Loucy (cell line): ENCODE measurements around the gene MAP3K7CL.

ENCODE experiments used
- H2AFZ ChIP-seq: fragments of 200-600 bp; sonication (generic); 2 replicates; pipeline ENCODE4 v1.6.0; 2016; ENCODE audit warnings: antibody characterized with exemption, mild to moderate bottlenecking, low read length, moderate library complexity
- H3F3A ChIP-seq: fragments of 200-600 bp; 2 replicates; pipeline ENCODE4 v1.6.0; 2016; ENCODE audit warnings: antibody characterized with exemption, low read depth, mild to moderate bottlenecking
- H3K27me3 ChIP-seq: fragments of 200-600 bp; sonication (generic); 2 replicates; pipeline ENCODE4 v1.6.1; 2014; ENCODE audit warnings: low read length, mild to moderate bottlenecking; ENCODE audit not compliant: insufficient read depth, poor library complexity, severe bottlenecking
- H3K36me3 ChIP-seq: fragments of 200-600 bp; sonication (generic); 2 replicates; pipeline ENCODE4 v1.6.1; 2016; ENCODE audit warnings: low read length; ENCODE audit not compliant: insufficient read depth
- H3K4me1 ChIP-seq: fragments of 200-600 bp; sonication (generic); 2 replicates; pipeline ENCODE4 v1.5.1; 2014; ENCODE audit warnings: low read length, mild to moderate bottlenecking; ENCODE audit not compliant: insufficient read depth, poor library complexity, severe bottlenecking
- H3K4me2 ChIP-seq: fragments of 200-600 bp; sonication (generic); 2 replicates; pipeline ENCODE4 v1.6.0; 2014; ENCODE audit warnings: antibody characterized with exemption, low read length, low read depth, mild to moderate bottlenecking; ENCODE audit not compliant: poor library complexity, severe bottlenecking
- H3K4me3 ChIP-seq: fragments of 200-600 bp; sonication (generic); 2 replicates; pipeline ENCODE4 v1.5.1; 2014; ENCODE audit warnings: low read length, mild to moderate bottlenecking, mixed read lengths; ENCODE audit not compliant: poor library complexity, severe bottlenecking
- H3K79me2 ChIP-seq: fragments of 200-600 bp; sonication (generic); 2 replicates; pipeline ENCODE4 v1.6.1; 2014; ENCODE audit warnings: low read length; ENCODE audit not compliant: insufficient read depth
- H3K9ac ChIP-seq: fragments of 200-600 bp; sonication (generic); 2 replicates; pipeline ENCODE4 v1.6.0; 2014; ENCODE audit warnings: mild to moderate bottlenecking, low read depth, low read length, moderate library complexity; ENCODE audit not compliant: poor library complexity, severe bottlenecking
- H3K9me2 ChIP-seq: fragments of 200-600 bp; sonication (generic); replicated peaks from 2 replicates; pipeline ENCODE4 v1.6.1; 2016; ENCODE audit warnings: low read depth, low read length, mixed read lengths
- H3K9me3 ChIP-seq: fragments of 200-600 bp; sonication (generic); 2 replicates; pipeline ENCODE4 v1.6.1; 2014; ENCODE audit warnings: mild to moderate bottlenecking, antibody characterized with exemption, low read length, low read depth; ENCODE audit not compliant: insufficient read depth
- H4K20me1 ChIP-seq: fragments of 200-600 bp; sonication (generic); 2 replicates; pipeline ENCODE4 v1.6.0; 2014; ENCODE audit warnings: antibody characterized with exemption, low read length, mild to moderate bottlenecking; ENCODE audit not compliant: insufficient read depth, poor library complexity, severe bottlenecking
- EZH2phosphoT487 ChIP-seq: fragments of 200-600 bp; IDR thresholded peaks from 2 replicates; pipeline ENCODE4 v1.6.1; 2018; ENCODE audit warnings: antibody characterized with exemption, mild to moderate bottlenecking, moderate library complexity, borderline replicate concordance
- TF ChIP-seq, protein P1 (sequence below): fragments of 200-600 bp; sonication (generic); conservative IDR thresholded peaks from 2 replicates; pipeline ENCODE4 v1.5.1; 2014; ENCODE audit warnings: mild to moderate bottlenecking, antibody characterized with exemption, low read length

The MAP3K7CL gene

DNA sequence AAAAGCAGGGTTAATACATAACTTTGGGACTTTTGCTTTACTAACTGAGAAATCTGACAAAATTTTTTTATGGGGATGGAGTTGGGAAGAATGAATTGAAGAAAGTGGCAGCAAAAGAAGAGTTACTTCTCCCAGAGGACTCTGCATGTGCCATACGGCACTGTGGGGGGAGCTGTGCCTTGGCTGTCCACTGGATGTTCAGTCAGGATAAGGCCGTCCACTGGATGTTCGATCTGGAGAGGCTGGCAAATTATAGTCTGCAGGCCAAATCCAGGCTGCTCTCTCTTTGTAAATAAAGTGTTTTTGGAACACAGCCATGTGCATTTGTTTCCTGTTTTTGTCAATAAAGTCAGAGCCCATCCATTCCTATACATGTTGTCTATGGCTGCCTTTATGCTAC is 4.5 kb upstream of the MAP3K7CL start:
- Histone ChIP-seq H3K4me1 (no peaks in the 10 kb centered on the region), H3K4me2 (no peak overlapping the region), H3F3A (no peaks in the 10 kb centered on the region), H3K9ac (no peak overlapping the region), H3K4me3 (no peak overlapping the region), H4K20me1 (no peaks in the 10 kb centered on the region), H2AFZ (no peak overlapping the region), H3K27me3 (no peaks in the 10 kb centered on the region), H3K9me2 (no peaks in the 10 kb centered on the region), H3K36me3 (no peaks in the 10 kb centered on the region), H3K79me2 (no peaks in the 10 kb centered on the region), H3K9me3 (no peaks in the 10 kb centered on the region)
- no peak for TF ChIP-seq EZH2phosphoT487
- TF ChIP-seq, protein P1, sequence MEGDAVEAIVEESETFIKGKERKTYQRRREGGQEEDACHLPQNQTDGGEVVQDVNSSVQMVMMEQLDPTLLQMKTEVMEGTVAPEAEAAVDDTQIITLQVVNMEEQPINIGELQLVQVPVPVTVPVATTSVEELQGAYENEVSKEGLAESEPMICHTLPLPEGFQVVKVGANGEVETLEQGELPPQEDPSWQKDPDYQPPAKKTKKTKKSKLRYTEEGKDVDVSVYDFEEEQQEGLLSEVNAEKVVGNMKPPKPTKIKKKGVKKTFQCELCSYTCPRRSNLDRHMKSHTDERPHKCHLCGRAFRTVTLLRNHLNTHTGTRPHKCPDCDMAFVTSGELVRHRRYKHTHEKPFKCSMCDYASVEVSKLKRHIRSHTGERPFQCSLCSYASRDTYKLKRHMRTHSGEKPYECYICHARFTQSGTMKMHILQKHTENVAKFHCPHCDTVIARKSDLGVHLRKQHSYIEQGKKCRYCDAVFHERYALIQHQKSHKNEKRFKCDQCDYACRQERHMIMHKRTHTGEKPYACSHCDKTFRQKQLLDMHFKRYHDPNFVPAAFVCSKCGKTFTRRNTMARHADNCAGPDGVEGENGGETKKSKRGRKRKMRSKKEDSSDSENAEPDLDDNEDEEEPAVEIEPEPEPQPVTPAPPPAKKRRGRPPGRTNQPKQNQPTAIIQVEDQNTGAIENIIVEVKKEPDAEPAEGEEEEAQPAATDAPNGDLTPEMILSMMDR: no peak

DNA sequence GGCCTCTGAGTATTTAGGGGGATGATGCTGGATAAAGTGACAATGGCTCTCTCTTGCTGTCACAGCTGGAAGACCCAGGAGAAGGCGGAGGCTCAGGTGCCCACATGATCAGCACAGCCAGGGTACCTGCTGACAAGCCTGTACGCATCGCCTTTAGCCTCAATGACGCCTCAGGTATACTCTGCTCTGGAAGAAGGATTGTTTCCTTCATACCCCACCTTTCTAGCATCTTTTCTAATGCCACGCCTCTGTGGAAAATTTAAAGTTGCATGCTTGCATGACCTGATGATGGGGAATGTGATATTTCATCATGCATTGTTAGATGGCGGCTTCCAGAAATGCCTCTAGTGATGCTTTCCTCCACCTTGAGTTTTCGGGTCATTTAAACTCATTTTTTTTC is 2.8 kb downstream of the MAP3K7CL start:
- Histone ChIP-seq H3K9me2 (no peaks in the 10 kb centered on the region), H3K79me2 (no peaks in the 10 kb centered on the region), H3K27me3 (no peaks in the 10 kb centered on the region), H4K20me1 (no peaks in the 10 kb centered on the region), H3F3A (no peaks in the 10 kb centered on the region), H3K4me3 (no peak overlapping the region), H3K4me1 (no peaks in the 10 kb centered on the region), H3K9me3 (no peaks in the 10 kb centered on the region), H3K4me2 (no peak overlapping the region), H3K36me3 (no peaks in the 10 kb centered on the region), H3K9ac (no peak overlapping the region), H2AFZ (no peak overlapping the region)
- TF ChIP-seq, protein P1: no peak
- TF ChIP-seq EZH2phosphoT487: no peak

GRCh38 chr21:29133796-29134195 is 3.4 kb downstream of the MAP3K7CL start:
- no peak overlapping the region for H3K9ac ChIP-seq
- no peaks in the 10 kb centered on the region for H3K36me3 ChIP-seq
- no peak for TF ChIP-seq EZH2phosphoT487
- TF ChIP-seq, protein P1: no peak

More at GRCh38 chr21:29133796-29134195, 3.4 kb downstream of the MAP3K7CL start:
- Histone ChIP-seq H3F3A (no peaks in the 10 kb centered on the region), H3K79me2 (no peaks in the 10 kb centered on the region), H2AFZ (no peak overlapping the region), H4K20me1 (no peaks in the 10 kb centered on the region), H3K9me2 (no peaks in the 10 kb centered on the region), H3K27me3 (no peaks in the 10 kb centered on the region), H3K9me3 (no peaks in the 10 kb centered on the region), H3K4me1 (no peaks in the 10 kb centered on the region), H3K4me2 (no peak overlapping the region), H3K4me3 (no peak overlapping the region)
